A204.1 (cell line): ENCODE measurements around the gene OR2B3.
"Not testable (repeated sequence)": the region's sequence is repeated elsewhere in the genome, so short reads cannot be mapped to it uniquely, and the experiment has no call there.

Experiments
- FAIRE-seq: peaks from 2 replicates; lab custom pipeline; 2012; peaks lifted over from hg19 to GRCh38; lab: Jason Lieb, UNC

The OR2B3 gene

GRCh38 chr6:29087213-29087612 is at the start of gene OR2B3:
Gene OR2B3, minus strand, starts transcription at chr6:29087313. Its CDS starts 65 bp downstream, at chr6:29087248.
- FAIRE-seq = no peak

GRCh38 chr6:29131691-29132090 is 44.6 kb upstream of the OR2B3 start:
- FAIRE-seq = no peak

GRCh38 chr6:29130644-29131043 is 43.5 kb upstream of the OR2B3 start:
- FAIRE-seq = no peak

GRCh38 chr6:29129326-29130012 is 42.4 kb upstream of the OR2B3 start:
- no peak for FAIRE-seq

GRCh38 chr6:29114964-29115363 is 27.9 kb upstream of the OR2B3 start:
- FAIRE-seq = not testable (repeated sequence)

GRCh38 chr6:29112135-29112534 is 25.0 kb upstream of the OR2B3 start:
- no peak for FAIRE-seq

DNA sequence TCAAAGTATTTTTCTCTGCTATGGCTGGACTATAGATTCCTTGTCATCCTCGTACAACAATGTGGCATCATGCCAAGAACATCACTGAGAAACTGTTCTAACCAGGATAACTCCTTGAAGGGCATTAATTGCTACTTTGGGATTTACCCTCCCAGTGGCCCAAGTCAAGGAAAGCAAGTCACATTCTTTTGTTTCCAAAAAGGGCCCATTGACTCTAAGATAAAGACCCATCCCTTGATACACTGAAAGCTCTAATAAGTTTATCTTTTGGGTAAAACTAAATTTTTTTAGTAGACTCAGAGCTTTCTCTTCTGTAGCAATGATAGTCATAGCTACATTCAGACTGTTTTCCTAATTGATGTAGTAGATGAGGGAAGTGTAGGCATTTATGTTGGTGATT is 20.6 kb upstream of the OR2B3 start, which contains the start of gene OR2J3:
Gene OR2J3, plus strand, starts transcription at position 301 of the 400 bp plus-strand sequence. CDS start 3,833 bp downstream, outside the sequence.
- FAIRE-seq = no peak

GRCh38 chr6:29099190-29099589 is 12.1 kb upstream of the OR2B3 start, which contains the start of gene OR2J1:
Gene OR2J1, plus strand, starts transcription at chr6:29099490. Its CDS starts 1,453 bp downstream, at chr6:29100943.
- FAIRE-seq = no peak

DNA sequence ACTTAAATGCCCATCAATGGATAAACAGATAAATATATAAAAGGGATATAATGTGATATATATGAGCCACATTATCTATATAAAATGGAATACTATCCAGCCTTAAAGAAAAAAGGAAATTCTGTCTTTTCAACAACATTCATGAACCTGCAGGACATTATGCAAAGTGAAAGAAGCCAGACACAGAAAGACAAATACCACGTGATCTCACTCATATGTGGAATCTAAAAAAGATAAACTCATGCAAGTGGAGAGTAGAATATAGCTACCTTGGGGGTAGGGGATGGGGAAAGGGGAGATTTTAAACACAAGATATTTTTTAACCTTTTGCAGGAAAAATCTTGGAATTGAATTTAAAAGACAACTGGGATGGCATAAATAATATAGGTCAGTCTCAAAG is 10.7 kb upstream of the OR2B3 start:
- no peak for FAIRE-seq

- FAIRE-seq = no peak
Observed at GRCh38 chr6:29092957-29093356, 5.8 kb upstream of the OR2B3 start.

- FAIRE-seq = no peak
Observed at GRCh38 chr6:29082457-29082856, 4.7 kb downstream of the OR2B3 start.

DNA sequence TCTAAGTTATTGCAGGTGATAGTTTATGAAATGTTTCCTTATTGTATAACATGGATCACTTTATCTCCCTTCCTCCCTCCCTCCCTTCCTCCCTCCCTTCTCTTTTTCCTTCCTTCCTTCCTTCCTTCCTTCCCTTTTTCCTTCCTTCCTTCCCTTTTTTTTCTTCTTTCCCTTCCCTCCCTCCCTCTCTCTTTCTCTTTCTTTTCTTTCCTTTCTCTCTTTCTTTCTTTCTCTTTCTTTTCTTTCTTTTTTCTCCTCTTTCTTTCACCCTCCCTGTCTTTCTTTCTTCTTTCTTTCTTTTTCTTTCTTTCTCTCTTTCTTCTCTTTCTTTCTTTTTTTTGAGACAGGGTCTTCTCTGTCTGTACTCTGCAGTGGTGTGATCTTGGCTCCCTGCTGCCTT is 5.8 kb downstream of the OR2B3 start:
- FAIRE-seq = no peak

DNA sequence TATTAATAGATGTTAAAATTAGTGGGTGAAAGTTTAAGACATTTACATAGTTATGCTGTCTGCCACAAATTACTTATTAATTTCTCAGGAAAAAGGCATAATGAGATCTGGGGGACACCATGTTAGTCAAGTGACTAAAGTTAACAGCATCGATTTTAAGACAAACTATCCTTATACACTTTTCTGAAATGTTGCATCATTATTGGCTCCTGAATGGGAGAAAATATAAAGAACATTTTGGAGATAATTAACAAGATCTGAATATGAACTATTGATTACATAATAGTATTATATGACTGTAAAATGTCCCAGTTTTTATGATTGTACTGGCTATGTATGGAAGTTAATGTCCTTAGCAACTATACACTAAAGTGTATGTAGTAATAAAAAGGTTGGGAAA is 7.9 kb downstream of the OR2B3 start:
- no peak for FAIRE-seq

- FAIRE-seq = no peak
Observed at GRCh38 chr6:29071831-29072723, 15.0 kb downstream of the OR2B3 start.

GRCh38 chr6:29051680-29052079 is 35.4 kb downstream of the OR2B3 start:
- FAIRE-seq = no peak

GRCh38 chr6:29045075-29045474 is 42.0 kb downstream of the OR2B3 start, which contains the start of gene OR2W1:
Gene OR2W1, minus strand, starts transcription at chr6:29045175. Its CDS starts 0 bp downstream, at chr6:29045175.
- no peak for FAIRE-seq
